MM.1S (cell line): ENCODE results near the gene STAP2.
"Not testable (repeated sequence)": the region's sequence is repeated elsewhere in the genome, so short reads cannot be mapped to it uniquely, and the experiment has no call there.

Source experiments
- EZH2 ChIP-seq: fragments of 300-600 bp; sonication (generic); optimal IDR thresholded peaks from 2 replicates; pipeline ENCODE3; 2017; ENCODE audit warnings: low read depth, mild to moderate bottlenecking, antibody characterized with exemption, low read length, mixed read lengths
- EZH2phosphoT487 ChIP-seq: fragments of 300-600 bp; sonication (generic); IDR thresholded peaks from 2 replicates; pipeline ENCODE4 v1.6.1; 2018; ENCODE audit warnings: antibody characterized with exemption, low read length
- TF ChIP-seq, protein P1 (sequence below): fragments of 300-600 bp; sonication (generic); IDR thresholded peaks from 2 replicates; pipeline ENCODE4 v1.5.1; 2016; ENCODE audit warnings: antibody characterized with exemption, low read length, mixed read lengths

DNA sequence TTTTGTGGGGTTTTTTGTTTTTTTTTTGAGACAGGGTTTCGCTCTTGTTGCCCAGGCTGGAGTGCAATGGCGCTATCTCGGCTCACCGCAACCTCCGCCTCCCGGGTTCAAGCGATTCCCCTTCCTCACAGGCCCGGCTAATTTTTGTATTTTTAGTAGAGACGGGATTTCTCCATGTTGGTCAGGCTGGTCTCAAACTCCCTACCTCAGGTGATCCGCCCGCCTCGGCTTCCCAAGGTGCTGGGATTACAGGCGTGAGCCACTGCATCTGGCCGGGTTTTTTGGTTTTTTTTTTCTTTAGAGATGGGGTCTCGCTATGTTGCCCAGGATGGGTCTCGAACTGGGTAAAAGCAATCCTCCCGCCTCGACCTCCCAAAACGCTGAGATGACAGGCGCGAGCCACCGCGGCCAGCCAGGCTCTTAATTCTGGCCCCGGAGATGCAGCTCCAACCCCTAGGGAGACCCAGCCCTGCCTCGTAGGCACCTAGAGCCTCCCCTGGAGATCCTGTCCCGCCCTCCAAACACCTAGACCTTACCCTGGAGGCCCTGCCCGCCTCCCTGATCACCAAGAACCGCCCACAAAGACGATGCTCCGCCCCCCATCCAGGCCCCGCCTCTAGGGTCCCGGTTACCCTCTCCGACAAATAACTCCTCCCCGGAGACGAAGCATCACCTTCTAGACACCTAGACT is 9.5 kb downstream of the STAP2 start:
- TF ChIP-seq, protein P1, sequence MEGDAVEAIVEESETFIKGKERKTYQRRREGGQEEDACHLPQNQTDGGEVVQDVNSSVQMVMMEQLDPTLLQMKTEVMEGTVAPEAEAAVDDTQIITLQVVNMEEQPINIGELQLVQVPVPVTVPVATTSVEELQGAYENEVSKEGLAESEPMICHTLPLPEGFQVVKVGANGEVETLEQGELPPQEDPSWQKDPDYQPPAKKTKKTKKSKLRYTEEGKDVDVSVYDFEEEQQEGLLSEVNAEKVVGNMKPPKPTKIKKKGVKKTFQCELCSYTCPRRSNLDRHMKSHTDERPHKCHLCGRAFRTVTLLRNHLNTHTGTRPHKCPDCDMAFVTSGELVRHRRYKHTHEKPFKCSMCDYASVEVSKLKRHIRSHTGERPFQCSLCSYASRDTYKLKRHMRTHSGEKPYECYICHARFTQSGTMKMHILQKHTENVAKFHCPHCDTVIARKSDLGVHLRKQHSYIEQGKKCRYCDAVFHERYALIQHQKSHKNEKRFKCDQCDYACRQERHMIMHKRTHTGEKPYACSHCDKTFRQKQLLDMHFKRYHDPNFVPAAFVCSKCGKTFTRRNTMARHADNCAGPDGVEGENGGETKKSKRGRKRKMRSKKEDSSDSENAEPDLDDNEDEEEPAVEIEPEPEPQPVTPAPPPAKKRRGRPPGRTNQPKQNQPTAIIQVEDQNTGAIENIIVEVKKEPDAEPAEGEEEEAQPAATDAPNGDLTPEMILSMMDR, result not testable (repeated sequence)
- not testable (repeated sequence) for TF ChIP-seq EZH2, EZH2phosphoT487
